Raji (cell line): ENCODE results near the gene RPN1.

Experiments used
- POLR2A ChIP-seq: IDR thresholded peaks from 2 replicates; pipeline ENCODE4 v1.6.1; 2011; ENCODE audit warnings: low read depth, low read length, control low read depth; ENCODE audit not compliant: insufficient read depth

The RPN1 gene

DNA sequence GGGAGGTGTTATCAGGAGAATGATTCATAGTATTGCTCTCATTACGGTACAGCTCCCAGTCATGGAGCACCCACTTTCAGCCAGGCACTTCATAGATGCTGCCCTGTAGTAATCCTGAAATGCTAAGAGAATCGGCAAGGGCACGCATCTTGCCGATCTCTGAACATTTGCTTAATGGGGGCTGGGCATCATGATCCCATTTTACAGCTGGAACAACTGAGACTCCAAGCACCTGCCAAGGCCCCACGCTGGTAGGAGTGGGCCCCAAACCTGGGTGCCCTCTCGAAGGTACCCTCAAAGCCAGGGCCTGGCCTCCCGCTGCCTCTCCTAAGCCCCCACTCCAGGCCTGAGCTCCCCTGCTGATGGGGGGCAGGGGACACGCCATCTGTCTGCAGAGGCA lies 47.3 kb downstream of the RPN1 start:
- TF ChIP-seq POLR2A, result no peak

DNA sequence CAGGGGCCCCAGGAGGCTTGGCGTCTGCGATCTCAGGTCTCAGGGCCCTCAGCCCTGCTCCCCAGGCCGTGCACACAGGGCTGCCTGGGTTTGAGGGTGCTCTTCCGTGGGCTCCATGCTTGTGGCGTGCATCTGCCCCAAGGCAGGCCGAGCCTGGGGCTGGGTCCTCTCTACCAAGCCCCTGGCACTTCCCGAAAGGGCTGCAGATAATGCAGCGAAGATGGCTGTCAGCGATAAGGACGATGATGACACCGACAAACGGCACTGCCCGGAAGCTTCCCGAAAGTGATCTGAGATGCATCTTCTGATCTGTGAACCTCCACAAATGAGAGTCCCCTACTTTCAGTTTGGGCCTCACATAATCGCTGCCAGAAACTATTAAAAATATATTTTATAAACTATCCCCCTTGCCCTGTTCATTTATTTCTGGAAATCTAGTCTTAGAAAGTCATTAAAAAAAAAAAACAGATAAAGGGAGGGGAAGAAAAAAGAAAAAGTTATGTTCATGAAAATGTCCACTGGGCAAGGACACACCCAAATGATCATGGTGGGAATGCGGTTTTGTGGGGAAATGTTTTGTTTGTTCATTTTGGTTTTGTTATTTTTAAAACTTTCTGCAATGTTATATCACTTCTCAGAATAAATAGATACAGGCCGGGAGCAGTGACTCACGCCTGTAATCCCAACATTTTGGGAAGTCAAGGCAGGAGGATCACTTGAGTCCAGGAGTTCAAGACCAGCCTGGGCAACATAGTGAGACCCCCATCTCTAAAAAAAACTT lies 51.5 kb downstream of the RPN1 start:
- TF ChIP-seq POLR2A, result no peak

DNA sequence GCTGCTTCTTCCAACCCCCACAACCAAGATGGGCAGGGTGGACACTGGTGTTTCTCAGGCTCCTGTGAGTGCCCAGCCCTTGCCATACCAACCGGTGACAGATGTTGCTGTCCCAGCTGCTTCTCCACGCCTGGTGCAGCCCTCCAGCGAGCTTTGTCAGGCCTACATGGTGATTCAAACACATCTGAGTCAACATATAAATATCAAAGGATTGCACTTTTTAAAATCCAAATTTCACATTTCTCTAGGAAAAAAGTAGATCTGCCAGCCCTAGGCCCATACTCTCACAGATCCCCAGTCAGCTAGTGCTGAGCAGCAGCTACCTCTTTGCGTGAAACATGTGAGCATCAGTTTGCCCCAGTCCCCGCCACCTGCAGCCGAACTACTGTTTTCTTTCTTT lies 52.7 kb downstream of the RPN1 start:
- TF ChIP-seq POLR2A, result no peak

DNA sequence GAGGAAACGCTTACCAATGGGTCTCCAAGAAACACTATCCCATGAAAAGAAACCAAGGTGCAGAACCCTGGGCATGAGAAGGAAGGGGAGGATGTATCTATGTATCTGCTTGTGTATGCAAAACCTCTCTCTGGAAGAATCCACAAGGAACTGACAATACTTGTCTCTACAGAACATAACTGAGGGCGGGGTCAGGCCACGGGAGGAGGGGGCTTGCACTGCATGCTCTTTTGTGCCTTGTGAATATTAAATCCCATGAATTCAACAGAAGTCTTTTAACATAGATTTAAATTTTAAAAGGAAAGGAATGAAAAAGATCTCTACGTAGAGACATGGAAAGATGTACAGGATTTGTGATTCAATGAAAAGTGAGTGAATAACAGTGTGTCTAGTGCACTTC lies 57.8 kb downstream of the RPN1 start:
- no peak for TF ChIP-seq POLR2A

DNA sequence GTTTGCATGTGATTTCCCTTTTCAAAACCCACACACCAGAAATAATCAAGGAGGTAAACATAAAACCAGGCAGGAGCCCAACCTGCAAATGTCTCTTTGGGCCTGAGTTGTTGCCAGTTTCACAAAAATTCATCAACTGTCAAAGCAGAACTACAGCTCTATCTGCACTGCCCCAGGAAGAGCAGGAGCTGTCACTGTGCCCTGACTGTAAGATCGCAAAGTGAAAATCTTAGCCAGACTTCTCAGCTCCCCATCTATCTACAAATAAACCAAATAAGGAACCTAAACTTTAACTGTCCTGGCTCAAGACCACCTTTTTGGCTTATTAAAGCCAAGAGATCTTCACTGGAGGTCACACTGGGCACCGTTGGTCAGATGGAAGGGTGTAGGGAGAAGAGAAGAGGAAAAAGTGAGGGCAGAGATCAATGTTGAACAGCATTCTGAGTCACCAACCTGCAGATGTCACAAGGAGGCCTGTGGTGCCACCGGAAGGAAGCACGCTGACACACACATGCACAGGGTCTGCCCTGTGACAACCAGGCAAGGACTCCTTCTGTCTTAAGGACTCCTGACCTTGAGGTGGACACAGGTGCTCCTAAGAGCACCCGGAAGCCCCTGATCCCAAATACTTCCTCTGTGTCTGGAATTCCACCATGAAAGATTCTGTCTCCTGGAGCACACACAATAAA lies 58.7 kb downstream of the RPN1 start:
- TF ChIP-seq POLR2A, result no peak

DNA sequence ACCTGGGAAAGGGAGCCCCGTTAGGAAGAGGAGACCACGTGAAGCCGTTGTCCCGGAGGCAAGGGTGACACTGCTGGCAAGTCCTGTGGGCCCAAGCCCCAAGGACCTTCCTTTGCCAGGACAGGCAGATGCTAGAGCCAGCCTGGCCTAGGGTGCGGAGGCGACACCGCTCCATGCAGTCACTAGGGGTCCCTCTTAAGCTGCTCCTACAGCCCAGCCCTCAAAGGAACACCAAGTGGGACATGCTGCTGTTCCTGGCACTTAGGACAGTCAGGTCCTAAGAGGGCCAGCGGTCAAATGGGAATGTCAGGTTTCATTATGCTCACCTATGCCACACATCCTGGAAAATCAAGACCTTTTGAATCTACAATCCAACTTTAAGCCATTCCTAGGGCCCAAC lies 59.7 kb downstream of the RPN1 start:
- no peak for TF ChIP-seq POLR2A

DNA sequence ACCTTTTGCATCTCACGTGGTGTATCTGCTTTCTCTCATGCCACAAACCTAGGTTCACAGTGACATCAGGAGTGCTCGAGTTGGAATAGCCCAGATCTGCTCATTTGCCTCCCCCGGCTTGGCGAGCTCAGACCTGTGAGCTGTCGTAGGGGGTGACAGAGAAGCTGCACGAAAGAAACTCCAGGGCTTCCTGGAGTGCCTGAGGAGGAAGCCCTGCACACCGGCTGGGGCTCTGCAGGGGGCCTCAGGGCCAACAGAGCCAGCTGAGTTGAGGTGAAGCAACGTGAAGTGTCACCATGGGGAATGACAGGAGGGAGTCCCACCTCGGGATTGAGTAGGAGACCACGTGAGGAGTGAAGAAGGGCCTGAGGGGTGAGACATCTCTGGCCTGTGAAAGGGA lies 62.5 kb downstream of the RPN1 start:
- no peak for TF ChIP-seq POLR2A

DNA sequence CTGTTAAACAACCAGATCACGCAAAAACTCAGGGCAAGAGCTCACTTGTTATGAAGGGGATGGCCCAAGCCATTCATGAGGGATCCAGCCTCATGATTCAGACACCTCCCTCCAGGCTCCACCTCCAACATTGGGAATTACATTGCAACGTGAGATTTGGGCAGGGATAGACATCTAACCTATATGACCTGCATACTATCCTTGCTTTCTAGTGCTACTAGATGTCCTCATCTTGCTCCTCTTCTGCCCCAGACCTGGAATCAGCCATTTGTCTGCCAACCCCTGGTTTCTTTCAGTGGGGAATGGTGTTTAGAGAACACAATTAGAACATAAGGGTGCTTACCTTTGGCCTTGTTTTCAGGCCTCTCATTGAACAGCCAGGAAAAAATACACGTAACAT lies 63.2 kb downstream of the RPN1 start:
- no peak for TF ChIP-seq POLR2A

DNA sequence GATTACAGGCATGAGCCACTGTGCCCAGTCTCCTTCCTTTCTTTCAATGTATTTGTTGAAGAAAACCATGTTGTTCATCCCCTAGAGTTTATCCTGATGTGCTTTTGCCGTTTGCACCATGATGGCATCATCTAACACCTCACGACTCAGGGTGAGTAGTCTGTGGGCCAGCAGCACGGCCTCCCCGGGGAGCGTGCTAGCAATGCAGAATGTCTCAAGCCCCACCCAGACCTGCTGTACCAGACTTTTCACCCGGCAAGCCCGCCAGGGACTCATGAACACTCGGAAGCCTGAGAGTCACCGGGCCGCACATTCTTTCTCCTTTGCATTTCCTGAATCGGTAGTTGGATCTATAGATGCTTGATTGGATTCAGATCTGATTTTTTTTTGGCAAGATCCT lies 64.6 kb downstream of the RPN1 start:
- no peak for TF ChIP-seq POLR2A

DNA sequence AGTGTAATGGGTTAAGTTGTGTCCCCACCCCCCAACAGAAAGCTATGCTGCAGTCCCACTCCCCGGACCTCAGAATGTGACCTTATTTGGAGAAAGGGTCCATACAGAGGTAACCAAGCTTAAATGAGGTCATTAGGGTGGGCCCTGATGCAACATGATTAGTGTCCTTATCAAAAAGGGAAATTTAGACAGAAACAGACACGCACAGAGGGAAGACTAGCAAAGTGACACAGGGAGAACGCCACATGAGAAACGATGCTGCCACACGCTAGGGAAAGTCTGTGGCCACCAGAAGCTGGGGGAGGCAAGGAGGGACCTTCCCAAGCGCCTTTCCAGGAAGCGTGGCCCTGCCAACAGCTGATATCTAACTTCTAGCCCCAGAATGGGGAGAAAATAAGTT lies 65.4 kb downstream of the RPN1 start:
- no peak for TF ChIP-seq POLR2A

DNA sequence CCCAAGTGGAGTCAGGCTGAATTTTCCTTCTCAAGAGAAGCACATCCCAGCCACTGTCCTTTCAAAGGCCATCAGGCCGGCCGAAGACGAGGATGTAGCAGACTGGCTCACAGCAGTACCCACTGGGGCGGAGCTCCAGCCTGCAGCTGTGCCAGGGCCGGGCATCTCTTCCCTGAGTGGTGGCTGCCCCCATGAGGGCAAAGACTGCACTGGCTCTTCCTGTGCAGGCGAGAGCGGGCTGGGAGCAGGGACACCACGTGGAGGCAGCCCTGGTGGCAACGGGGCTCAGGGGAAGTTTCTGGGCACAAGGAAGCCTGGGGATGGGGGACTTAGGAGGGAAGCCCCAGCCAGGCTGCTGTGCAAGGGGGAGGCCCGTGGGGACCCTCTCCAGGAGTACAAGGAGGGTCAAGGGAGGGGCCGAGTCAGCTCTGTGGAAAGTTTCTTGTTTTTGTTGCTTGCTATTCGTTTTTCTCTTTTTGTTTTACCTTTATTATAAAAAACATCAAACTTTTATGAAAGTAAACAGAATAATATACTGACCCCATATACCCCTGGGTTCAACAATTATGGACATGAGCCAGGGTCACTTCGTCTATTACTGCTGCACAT lies 66.1 kb downstream of the RPN1 start:
- no peak for TF ChIP-seq POLR2A

DNA sequence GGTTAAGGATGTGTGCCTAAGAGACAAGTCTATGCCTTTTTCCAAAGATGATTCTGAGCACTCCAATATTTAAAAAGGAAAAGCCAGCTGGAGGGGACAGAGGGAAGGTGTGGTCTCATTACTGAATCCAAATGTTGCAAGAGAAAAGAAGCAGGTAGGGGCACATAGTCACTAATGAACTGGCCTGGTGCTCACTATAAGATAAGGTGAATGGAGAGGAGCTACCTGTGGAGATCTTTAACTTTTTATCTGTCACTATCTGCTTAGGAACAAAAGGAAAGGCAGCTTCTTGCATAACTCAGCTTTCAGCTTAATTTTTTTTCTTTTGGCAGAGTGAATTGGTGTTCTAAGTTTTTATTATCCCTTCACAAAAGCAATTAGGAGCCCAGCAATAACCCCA lies 69.1 kb downstream of the RPN1 start:
- TF ChIP-seq POLR2A, result no peak

DNA sequence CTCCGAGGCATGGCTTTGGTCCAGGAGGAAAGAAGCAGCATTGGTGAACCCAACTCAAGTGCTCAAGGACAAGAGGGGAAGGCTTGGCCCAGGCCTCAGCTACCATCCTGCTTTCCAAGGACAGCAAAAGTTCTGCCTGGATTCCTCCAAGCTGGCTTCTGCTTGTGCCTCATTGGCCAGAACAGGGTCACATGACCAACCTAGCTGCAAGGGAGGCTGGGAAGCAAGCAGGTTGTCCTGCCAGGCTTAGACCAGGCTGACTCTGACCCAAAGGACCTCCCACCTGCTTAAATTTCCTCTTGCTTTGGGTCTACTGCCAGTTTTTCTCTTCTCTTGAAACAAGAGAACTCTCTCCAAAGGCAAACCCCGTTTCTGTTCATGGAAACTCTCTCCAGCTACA lies 70.7 kb downstream of the RPN1 start:
- TF ChIP-seq POLR2A, result no peak

DNA sequence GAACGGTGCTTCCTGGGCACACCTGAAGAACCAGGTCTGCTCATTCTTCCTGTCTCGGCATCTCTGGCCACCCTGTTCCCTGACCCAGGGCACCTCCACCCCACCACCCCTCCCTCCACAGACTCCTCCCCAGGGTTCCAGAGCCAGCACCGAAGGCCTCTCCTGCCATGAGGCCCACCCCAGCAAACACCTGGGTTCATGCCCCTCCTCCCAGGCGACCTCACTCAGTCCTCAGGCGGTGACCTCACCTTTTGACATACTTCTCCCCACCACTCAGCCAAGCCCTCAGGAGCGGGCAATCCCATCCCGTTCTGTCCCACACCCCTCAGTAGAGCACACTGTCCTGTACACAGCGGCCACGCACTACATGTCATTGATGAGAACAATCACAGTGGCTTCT lies 72.3 kb downstream of the RPN1 start:
- no peak for TF ChIP-seq POLR2A

DNA sequence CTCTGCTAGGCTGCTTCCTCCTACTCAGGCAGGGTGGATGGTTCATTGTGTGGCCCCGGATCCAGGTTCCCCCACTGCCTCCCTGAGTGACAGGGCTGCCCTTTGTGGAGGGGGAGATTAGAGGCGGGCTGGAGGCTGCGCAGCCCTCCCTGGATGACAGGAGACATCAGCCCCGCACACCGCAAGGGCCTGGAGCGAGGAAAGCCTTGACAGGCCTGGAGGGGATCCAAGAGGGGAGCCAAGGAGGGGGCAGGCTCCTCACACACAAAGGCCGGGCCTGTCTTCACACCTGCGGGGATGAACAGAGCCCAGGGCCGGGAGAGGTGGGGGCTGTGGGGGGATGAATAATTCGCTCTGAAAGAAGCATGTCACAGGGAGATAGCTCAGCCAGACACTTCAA lies 72.9 kb downstream of the RPN1 start:
- no peak for TF ChIP-seq POLR2A

DNA sequence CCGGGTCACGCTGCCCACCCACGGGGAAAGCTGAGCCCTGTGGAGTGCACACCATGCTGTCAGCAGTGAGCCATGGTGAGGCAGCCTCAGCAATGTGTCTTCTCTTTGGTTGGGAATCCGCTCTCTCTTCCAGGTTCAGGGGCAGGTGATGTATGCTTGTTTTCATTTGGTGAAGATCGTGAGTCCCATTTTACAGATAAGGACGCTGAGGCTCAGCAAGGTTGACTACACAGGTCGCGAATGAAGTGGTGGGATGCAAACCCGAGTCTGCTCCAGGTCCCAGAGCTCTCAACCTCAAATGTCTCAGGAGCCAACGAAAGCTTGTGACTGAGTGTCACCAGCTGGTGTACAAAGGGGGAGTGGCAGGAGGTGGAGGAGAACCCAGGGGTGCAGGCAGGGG lies 74.3 kb downstream of the RPN1 start:
- no peak for TF ChIP-seq POLR2A
